DOHH2 (cell line): Measurements from ENCODE around the gene LRRC27.

ENCODE experiments used
- EZH2phosphoT487 ChIP-seq: fragments of 200-600 bp; sonication (generic); IDR thresholded peaks from 2 replicates; pipeline ENCODE4 v1.6.1; 2017; ENCODE audit warnings: borderline replicate concordance, mild to moderate bottlenecking, antibody characterized with exemption, low read length, moderate library complexity, mixed read lengths
- TF ChIP-seq, protein P1 (sequence below): fragments of 200-600 bp; sonication (generic); IDR thresholded peaks from one replicate; pipeline ENCODE4 v1.5.1; 2014; ENCODE audit warnings: antibody characterized with exemption, mild to moderate bottlenecking, low read depth, low read length; ENCODE audit not compliant: poor library complexity, severe bottlenecking

DNA sequence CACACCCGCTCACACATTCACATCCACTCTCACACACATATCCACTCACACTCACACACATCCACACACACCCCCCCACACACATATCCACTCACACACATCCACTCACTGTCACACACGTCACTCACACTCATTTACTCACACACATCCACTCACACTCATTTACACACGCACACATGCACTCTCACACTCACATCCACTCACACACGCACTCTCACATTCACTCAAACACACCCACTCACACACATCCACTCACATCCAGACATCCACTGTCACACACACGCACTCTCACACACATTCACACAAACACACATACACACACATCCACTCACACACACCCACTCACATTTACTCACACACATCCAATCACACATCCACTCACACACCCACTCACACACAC is 83.3 kb downstream of the LRRC27 start:
- TF ChIP-seq EZH2phosphoT487 = no peak
- TF ChIP-seq, protein P1, sequence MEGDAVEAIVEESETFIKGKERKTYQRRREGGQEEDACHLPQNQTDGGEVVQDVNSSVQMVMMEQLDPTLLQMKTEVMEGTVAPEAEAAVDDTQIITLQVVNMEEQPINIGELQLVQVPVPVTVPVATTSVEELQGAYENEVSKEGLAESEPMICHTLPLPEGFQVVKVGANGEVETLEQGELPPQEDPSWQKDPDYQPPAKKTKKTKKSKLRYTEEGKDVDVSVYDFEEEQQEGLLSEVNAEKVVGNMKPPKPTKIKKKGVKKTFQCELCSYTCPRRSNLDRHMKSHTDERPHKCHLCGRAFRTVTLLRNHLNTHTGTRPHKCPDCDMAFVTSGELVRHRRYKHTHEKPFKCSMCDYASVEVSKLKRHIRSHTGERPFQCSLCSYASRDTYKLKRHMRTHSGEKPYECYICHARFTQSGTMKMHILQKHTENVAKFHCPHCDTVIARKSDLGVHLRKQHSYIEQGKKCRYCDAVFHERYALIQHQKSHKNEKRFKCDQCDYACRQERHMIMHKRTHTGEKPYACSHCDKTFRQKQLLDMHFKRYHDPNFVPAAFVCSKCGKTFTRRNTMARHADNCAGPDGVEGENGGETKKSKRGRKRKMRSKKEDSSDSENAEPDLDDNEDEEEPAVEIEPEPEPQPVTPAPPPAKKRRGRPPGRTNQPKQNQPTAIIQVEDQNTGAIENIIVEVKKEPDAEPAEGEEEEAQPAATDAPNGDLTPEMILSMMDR = no peak
